K562 (cell line): ENCODE results near the gene KRT36. TPM values are rescaled to one million over a fixed set of nuclear protein-coding genes. Genes with fewer than 3 reads are reported as not detected.

Experiments used
- BHLHE40 ChIP-seq: IDR thresholded peaks from 2 replicates; pipeline ENCODE4 v1.6.1; 2011; ENCODE audit warnings: low read length, improper control_type of control experiment
- BRD4 ChIP-seq: fragments of 200-600 bp; sonication (generic); IDR thresholded peaks from 2 replicates; pipeline ENCODE4 v1.6.1; 2017; ENCODE audit warnings: inconsistent platforms
- CHAMP1 ChIP-seq: fragments of 450-650 bp; IDR thresholded peaks from 2 replicates; pipeline ENCODE4 v1.6.1; 2016; ENCODE audit warnings: mild to moderate bottlenecking
- ELF1 ChIP-seq: fragments of 200-800 bp; sonication (Bioruptor generic); IDR thresholded peaks from 2 replicates; pipeline ENCODE4 v1.6.1; 2016; ENCODE audit warnings: missing genetic modification characterization, missing compliant biosample characterization
- EP300 ChIP-seq: IDR thresholded peaks from 2 replicates; pipeline ENCODE4 v1.6.1; 2012; ENCODE audit warnings: low read length, improper control_type of control experiment
- FOS ChIP-seq: IDR thresholded peaks from 3 replicates; pipeline ENCODE4 v1.6.1; 2011; ENCODE audit not compliant: insufficient read length; ENCODE audit errors: extremely low read depth
- GTF2E2 ChIP-seq: fragments of 200-800 bp; sonication (Bioruptor generic); IDR thresholded peaks from 2 replicates; pipeline ENCODE4 v1.6.1; 2016; ENCODE audit warnings: missing genetic modification characterization, missing compliant biosample characterization
- HLTF ChIP-seq: fragments of 450-650 bp; IDR thresholded peaks from 2 replicates; pipeline ENCODE4 v1.6.1; 2016
- HMBOX1 ChIP-seq: sonication (generic); IDR thresholded peaks from 2 replicates; pipeline ENCODE4 v1.6.1; 2016
- MXD1 ChIP-seq: fragments of 250-450 bp; sonication (Bioruptor Pico); IDR thresholded peaks from 2 replicates; pipeline ENCODE4 v1.8.0; 2021; ENCODE audit warnings: borderline replicate concordance, mild to moderate bottlenecking, moderate library complexity; ENCODE audit not compliant: poor library complexity, severe bottlenecking
- NKRF ChIP-seq: fragments of 450-650 bp; IDR thresholded peaks from 2 replicates; pipeline ENCODE4 v1.6.1; 2016; ENCODE audit warnings: borderline replicate concordance
- ZKSCAN1 ChIP-seq: fragments of 150-350 bp; IDR thresholded peaks from 2 replicates; pipeline ENCODE4 v1.6.1; 2016; ENCODE audit warnings: low read depth, low read length
- ZNF133 ChIP-seq: fragments of 250-450 bp; sonication (Bioruptor Pico); IDR thresholded peaks from 2 replicates; pipeline ENCODE4 v1.4.0; 2020; ENCODE audit warnings: mild to moderate bottlenecking
- polyA plus RNA-seq, 8 experiments: library from polyadenylated mRNA; depleted of rRNA in 4 of 8; stranded (reverse) in 5 of 8; unstranded in 3 of 8; fragments of >200 nt; fragmentation: Nextera tagmentation in 2 of 8; fragmentation: Illumina TruSeq in 1 of 8; extraction: Ambion mirVana in 2 of 8; extraction: Trizol in 1 of 8; gene quantifications; 2 replicates each; pipeline versions ENCODE4 v1.2.1 to v1.2.3, GENCODE V29; 2011 to 2014; ENCODE audit warnings: inconsistent platforms in 1 of 8, missing spikeins in 1 of 8
- total RNA-seq, 7 experiments: library from RNA; depleted of rRNA in 6 of 7; stranded (reverse); fragments of >200 nt in 6 of 7; fragmentation: Illumina TruSeq in 2 of 7; extraction: Trizol in 2 of 7; gene quantifications; 2 replicates each; pipeline versions ENCODE4 v1.2.1 to v1.2.3, GENCODE V29; 2011 to 2021; ENCODE audit warnings: low replicate concordance in 1 of 7
- TF ChIP-seq, protein P1 (sequence below), 2 experiments: IDR thresholded peaks; 2 replicates each; pipeline ENCODE4 v1.6.1; 2012; ENCODE audit warnings: improper control_type of control experiment in 2 of 2, low read depth in 2 of 2, low read length in 2 of 2, borderline replicate concordance in 1 of 2
- TF ChIP-seq, protein P2 (sequence below): fragments of 250-450 bp; sonication (Bioruptor Pico); IDR thresholded peaks from 2 replicates; pipeline ENCODE4 v1.4.0; 2020; ENCODE audit warnings: mild to moderate bottlenecking, moderate library complexity, borderline replicate concordance

KRT36 gene
- total and polyA plus RNA-seq, 9 of the 15 experiments (the other 6 are each of a cell fraction or from before 2014, with no cell fraction given): 0.04 TPM; not detected in 8

- TF ChIP-seq, protein P1, sequence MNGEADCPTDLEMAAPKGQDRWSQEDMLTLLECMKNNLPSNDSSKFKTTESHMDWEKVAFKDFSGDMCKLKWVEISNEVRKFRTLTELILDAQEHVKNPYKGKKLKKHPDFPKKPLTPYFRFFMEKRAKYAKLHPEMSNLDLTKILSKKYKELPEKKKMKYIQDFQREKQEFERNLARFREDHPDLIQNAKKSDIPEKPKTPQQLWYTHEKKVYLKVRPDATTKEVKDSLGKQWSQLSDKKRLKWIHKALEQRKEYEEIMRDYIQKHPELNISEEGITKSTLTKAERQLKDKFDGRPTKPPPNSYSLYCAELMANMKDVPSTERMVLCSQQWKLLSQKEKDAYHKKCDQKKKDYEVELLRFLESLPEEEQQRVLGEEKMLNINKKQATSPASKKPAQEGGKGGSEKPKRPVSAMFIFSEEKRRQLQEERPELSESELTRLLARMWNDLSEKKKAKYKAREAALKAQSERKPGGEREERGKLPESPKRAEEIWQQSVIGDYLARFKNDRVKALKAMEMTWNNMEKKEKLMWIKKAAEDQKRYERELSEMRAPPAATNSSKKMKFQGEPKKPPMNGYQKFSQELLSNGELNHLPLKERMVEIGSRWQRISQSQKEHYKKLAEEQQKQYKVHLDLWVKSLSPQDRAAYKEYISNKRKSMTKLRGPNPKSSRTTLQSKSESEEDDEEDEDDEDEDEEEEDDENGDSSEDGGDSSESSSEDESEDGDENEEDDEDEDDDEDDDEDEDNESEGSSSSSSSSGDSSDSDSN (IDR thresholded peaks at IDR 0.05; ENCODE audit: borderline replicate concordance in 1 of 2, low read depth in 2 of 2, low read length in 2 of 2): peak in 1 of 2 experiments; percentile 58; a peak in 1 of 4 replicates
- peak; percentile 92 for TF ChIP-seq HMBOX1
- no peak for TF ChIP-seq ZKSCAN1
- TF ChIP-seq, protein P2, sequence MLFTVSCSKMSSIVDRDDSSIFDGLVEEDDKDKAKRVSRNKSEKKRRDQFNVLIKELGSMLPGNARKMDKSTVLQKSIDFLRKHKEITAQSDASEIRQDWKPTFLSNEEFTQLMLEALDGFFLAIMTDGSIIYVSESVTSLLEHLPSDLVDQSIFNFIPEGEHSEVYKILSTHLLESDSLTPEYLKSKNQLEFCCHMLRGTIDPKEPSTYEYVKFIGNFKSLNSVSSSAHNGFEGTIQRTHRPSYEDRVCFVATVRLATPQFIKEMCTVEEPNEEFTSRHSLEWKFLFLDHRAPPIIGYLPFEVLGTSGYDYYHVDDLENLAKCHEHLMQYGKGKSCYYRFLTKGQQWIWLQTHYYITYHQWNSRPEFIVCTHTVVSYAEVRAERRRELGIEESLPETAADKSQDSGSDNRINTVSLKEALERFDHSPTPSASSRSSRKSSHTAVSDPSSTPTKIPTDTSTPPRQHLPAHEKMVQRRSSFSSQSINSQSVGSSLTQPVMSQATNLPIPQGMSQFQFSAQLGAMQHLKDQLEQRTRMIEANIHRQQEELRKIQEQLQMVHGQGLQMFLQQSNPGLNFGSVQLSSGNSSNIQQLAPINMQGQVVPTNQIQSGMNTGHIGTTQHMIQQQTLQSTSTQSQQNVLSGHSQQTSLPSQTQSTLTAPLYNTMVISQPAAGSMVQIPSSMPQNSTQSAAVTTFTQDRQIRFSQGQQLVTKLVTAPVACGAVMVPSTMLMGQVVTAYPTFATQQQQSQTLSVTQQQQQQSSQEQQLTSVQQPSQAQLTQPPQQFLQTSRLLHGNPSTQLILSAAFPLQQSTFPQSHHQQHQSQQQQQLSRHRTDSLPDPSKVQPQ (CRISPR knock-in tag): no peak
- TF ChIP-seq HLTF: no peak
- TF ChIP-seq MXD1 (CRISPR knock-in tag): no peak
- no peak for TF ChIP-seq NKRF
- peak; percentile 82 for TF ChIP-seq FOS
- no peak for TF ChIP-seq GTF2E2 (tag)
- 0 out of 2 replicates have a peak, but pooled peaks have one; percentile 9 for TF ChIP-seq ZNF133 (CRISPR knock-in tag)
- TF ChIP-seq EP300: peak; percentile 89
- TF ChIP-seq BHLHE40: peak; percentile 63; the same call in 1 of the 2 replicates
- no peak for TF ChIP-seq BRD4
- no peak; the same call in 1 of the 2 replicates for TF ChIP-seq ELF1 (tag)
- TF ChIP-seq CHAMP1: no peak
Measured at GRCh38 chr17:41530062-41531048, 40.6 kb upstream of the KRT36 start (continued).
